Neural cell (in vitro differentiated cells): ENCODE data around the gene TARS3. TPM values are rescaled to one million over a fixed set of nuclear protein-coding genes. Genes with fewer than 3 reads are reported as not detected.

Experiments
- H2AFZ ChIP-seq: fragments of 200-600, 300-800 bp; sonication (generic), shearing (Covaris generic); 2 replicates; pipeline ENCODE4 v1.6.0; 2014; ENCODE audit warnings: low read depth, mild to moderate bottlenecking, antibody characterized with exemption, low read length, moderate library complexity
- H3F3A ChIP-seq: fragments of 200-600 bp; shearing (Covaris generic); 2 replicates; pipeline ENCODE4 v1.6.1; 2016; ENCODE audit warnings: mild to moderate bottlenecking, moderate library complexity, mixed read lengths, antibody characterized with exemption, low read length; ENCODE audit not compliant: insufficient read depth, poor library complexity, severe bottlenecking
- H3K27ac ChIP-seq: fragments of 200-600, 300-800 bp; sonication (generic), shearing (Covaris generic); 2 replicates; pipeline ENCODE4 v1.5.1; 2014; ENCODE audit warnings: mild to moderate bottlenecking, low read length, moderate library complexity
- H3K27me3 ChIP-seq: fragments of 300-800, 200-600 bp; sonication (generic), shearing (Covaris generic); 2 replicates; pipeline ENCODE4 v1.6.0; 2014; ENCODE audit warnings: mild to moderate bottlenecking, low read depth, low read length, moderate library complexity; ENCODE audit not compliant: insufficient read depth
- H3K36me3 ChIP-seq: fragments of 300-800, 200-600 bp; sonication (generic), shearing (Covaris generic); 2 replicates; pipeline ENCODE4 v1.5.1; 2014; ENCODE audit warnings: mild to moderate bottlenecking, antibody characterized with exemption, low read length, moderate library complexity; ENCODE audit not compliant: insufficient read depth
- H3K4me2 ChIP-seq: fragments of 300-800, 200-600 bp; sonication (generic), shearing (Covaris generic); 2 replicates; pipeline ENCODE4 v1.6.0; 2014; ENCODE audit warnings: mild to moderate bottlenecking, low read length
- H3K4me3 ChIP-seq: fragments of 300-800, 200-600 bp; sonication (generic), shearing (Covaris generic); 2 replicates; pipeline ENCODE4 v1.5.1; 2014; ENCODE audit warnings: mild to moderate bottlenecking, low read length, moderate library complexity
- H3K79me2 ChIP-seq: fragments of 200-600 bp; shearing (Covaris generic); replicated peaks from 2 replicates; pipeline ENCODE4 v1.6.0; 2014; ENCODE audit warnings: mild to moderate bottlenecking, low read length, moderate library complexity; ENCODE audit not compliant: insufficient read depth
- H3K9ac ChIP-seq: fragments of 300-800, 200-600 bp; sonication (generic), shearing (Covaris generic); 2 replicates; pipeline ENCODE4 v1.6.1; 2016; ENCODE audit warnings: mild to moderate bottlenecking, low read length, mixed read lengths
- H3K9me2 ChIP-seq: fragments of 200-600 bp; shearing (Covaris generic); 2 replicates; pipeline ENCODE4 v1.6.1; 2016; ENCODE audit warnings: mild to moderate bottlenecking, low read length, mixed read lengths; ENCODE audit not compliant: insufficient read depth
- H3K9me3 ChIP-seq: fragments of 200-600, 300-800 bp; sonication (generic), shearing (Covaris generic); 2 replicates; pipeline ENCODE4 v1.6.1; 2016; ENCODE audit warnings: mild to moderate bottlenecking, mixed run types, low read length, moderate library complexity, mixed read lengths
- H4K20me1 ChIP-seq: fragments of 200-600 bp; shearing (Covaris generic); 2 replicates; pipeline ENCODE4 v1.6.1; 2016; ENCODE audit warnings: mild to moderate bottlenecking, mixed run types; ENCODE audit not compliant: insufficient read depth
- EP300 ChIP-seq: fragments of 450-650 bp; conservative IDR thresholded peaks from 2 replicates; pipeline ENCODE4 v1.6.1; 2014; ENCODE audit warnings: antibody characterized with exemption, mild to moderate bottlenecking, moderate library complexity; ENCODE audit not compliant: poor library complexity, severe bottlenecking
- EZH2 ChIP-seq: fragments of 200-600, 300-800 bp; shearing (Covaris generic), sonication (generic); IDR thresholded peaks from 2 replicates; pipeline ENCODE4 v1.6.1; 2014; ENCODE audit warnings: antibody characterized with exemption, low read length, borderline replicate concordance, mild to moderate bottlenecking; ENCODE audit not compliant: insufficient read depth, poor library complexity, severe bottlenecking
- MXI1 ChIP-seq: fragments of 450-650 bp; conservative IDR thresholded peaks from 2 replicates; pipeline ENCODE4 v1.6.1; 2014; ENCODE audit warnings: antibody characterized with exemption, mild to moderate bottlenecking; ENCODE audit not compliant: poor library complexity, severe bottlenecking
- POLR2AphosphoS5 ChIP-seq: IDR thresholded peaks from 2 replicates; pipeline ENCODE4 v1.6.1; 2012
- RAD21 ChIP-seq: fragments of 450-650 bp; conservative IDR thresholded peaks from 2 replicates; pipeline ENCODE4 v1.6.1; 2014; ENCODE audit warnings: antibody characterized with exemption, mild to moderate bottlenecking, moderate library complexity
- SMC3 ChIP-seq: fragments of 450-650 bp; conservative IDR thresholded peaks from 2 replicates; pipeline ENCODE4 v1.6.1; 2014; ENCODE audit warnings: antibody characterized with exemption, mild to moderate bottlenecking, moderate library complexity; ENCODE audit not compliant: poor library complexity
- TAF1 ChIP-seq: IDR thresholded peaks from 2 replicates; pipeline ENCODE4 v1.6.1; 2012; ENCODE audit warnings: low read depth
- polyA plus RNA-seq: library from polyadenylated mRNA; depleted of rRNA; stranded (reverse); fragments of >200 nt; gene quantifications from 2 replicates; pipeline ENCODE4 v1.2.3, GENCODE V29; 2014
- TF ChIP-seq, protein P1 (sequence below): fragments of 450-650 bp; IDR thresholded peaks from 2 replicates; pipeline ENCODE4 v1.5.1; 2014; ENCODE audit warnings: antibody characterized with exemption, mild to moderate bottlenecking, moderate library complexity; ENCODE audit not compliant: poor library complexity, severe bottlenecking
- TF ChIP-seq, protein P2 (sequence below): IDR thresholded peaks from 2 replicates; pipeline ENCODE4 v1.6.1; 2012; ENCODE audit warnings: borderline replicate concordance

TARS3 gene
- polyA plus RNA-seq, 1 donor from 2014 or later = 27.1 TPM

DNA sequence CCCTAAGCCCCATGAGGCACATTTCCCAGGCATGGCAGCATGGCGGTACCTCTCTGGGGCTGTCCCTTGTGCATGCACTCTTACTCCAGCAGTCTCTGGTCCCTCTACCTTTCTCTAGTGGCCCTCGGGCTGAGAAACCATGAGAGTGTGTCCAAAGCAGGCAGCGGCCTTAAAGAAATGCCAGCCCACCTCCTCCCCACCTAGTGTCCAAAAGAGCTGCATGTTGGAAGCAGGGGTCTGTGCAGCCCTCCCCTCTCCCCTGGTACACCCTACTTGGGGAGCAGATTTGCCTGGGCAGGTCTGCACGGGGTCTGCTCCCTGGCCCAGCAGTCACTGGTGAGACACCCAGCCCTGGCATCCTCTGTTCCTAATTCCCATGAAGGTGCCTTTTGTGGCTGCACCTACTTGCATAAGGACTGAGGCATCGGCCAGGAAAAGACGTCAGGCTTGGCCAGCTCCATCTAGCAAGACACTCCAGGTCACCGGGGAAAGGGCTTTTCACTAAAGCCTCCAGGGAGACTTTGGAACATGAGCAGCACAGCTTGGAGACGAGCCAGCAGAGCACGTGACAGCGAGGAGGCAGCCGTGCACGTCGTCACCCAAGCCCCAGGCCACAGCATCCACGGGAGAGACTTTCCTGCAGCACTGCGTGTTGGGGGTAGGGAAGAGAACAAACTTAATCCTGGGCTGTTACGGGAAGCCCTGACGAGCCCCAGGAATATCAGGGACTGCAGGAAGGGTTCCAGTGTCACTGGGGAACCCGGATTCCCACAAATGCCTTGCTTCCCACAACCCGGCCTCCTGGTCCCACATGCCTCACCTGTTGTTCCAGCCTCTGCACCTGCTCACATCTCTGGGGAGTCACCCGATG, 110.9 kb downstream of the TARS3 start:
- no peaks in the 10 kb centered on the region for H3K9me2 ChIP-seq
- H3F3A ChIP-seq = no peaks in the 10 kb centered on the region
- H4K20me1 ChIP-seq = no peaks in the 10 kb centered on the region
- H3K36me3 ChIP-seq = no peaks in the 10 kb centered on the region
- H2AFZ ChIP-seq = no peak overlapping the region
- no peaks in the 10 kb centered on the region for H3K79me2 ChIP-seq
- no peaks in the 10 kb centered on the region for H3K27me3 ChIP-seq
- H3K27ac ChIP-seq = no peak overlapping the region
- no peak overlapping the region for H3K9ac ChIP-seq
- H3K9me3 ChIP-seq = no peaks in the 10 kb centered on the region
- H3K4me2 ChIP-seq = no peak overlapping the region
- H3K4me3 ChIP-seq = no peak overlapping the region
- TF ChIP-seq POLR2AphosphoS5 (no peak), SMC3 (no peak), TAF1 (no peak), EP300 (no peak)

DNA sequence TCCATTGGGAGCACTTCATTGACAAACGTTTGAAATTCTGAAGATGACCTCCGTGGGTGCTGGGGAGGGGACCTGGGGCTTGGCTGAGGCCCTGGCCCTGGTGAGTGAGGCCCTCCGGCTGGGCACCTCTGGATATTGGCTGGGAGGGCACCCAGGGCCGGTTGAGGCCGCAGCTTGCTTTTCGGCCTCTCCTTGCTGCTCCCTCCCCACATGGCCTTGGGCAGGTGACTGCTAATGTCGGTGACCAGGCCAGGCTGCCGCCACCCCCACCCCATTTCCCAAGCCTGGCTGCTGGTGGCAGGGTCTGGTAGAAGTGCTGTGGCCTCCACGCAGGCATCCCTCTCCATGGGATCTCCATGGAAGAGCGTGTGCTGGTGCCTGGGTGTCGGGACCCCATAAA, 111.6 kb downstream of the TARS3 start:
- Histone ChIP-seq H3K4me2 (no peak overlapping the region), H3K9me2 (no peaks in the 10 kb centered on the region), H3K36me3 (no peaks in the 10 kb centered on the region), H3K79me2 (no peaks in the 10 kb centered on the region), H4K20me1 (no peaks in the 10 kb centered on the region), H3F3A (no peaks in the 10 kb centered on the region), H3K27ac (no peak overlapping the region), H3K27me3 (no peaks in the 10 kb centered on the region), H3K4me3 (no peak overlapping the region), H3K9ac (no peak overlapping the region), H3K9me3 (no peaks in the 10 kb centered on the region), H2AFZ (no peak overlapping the region)
- TF ChIP-seq TAF1 (no peak), EP300 (no peak), SMC3 (no peak), RAD21 (no peak), POLR2AphosphoS5 (no peak), EZH2 (no peak), MXI1 (no peak)
- TF ChIP-seq, protein P1, sequence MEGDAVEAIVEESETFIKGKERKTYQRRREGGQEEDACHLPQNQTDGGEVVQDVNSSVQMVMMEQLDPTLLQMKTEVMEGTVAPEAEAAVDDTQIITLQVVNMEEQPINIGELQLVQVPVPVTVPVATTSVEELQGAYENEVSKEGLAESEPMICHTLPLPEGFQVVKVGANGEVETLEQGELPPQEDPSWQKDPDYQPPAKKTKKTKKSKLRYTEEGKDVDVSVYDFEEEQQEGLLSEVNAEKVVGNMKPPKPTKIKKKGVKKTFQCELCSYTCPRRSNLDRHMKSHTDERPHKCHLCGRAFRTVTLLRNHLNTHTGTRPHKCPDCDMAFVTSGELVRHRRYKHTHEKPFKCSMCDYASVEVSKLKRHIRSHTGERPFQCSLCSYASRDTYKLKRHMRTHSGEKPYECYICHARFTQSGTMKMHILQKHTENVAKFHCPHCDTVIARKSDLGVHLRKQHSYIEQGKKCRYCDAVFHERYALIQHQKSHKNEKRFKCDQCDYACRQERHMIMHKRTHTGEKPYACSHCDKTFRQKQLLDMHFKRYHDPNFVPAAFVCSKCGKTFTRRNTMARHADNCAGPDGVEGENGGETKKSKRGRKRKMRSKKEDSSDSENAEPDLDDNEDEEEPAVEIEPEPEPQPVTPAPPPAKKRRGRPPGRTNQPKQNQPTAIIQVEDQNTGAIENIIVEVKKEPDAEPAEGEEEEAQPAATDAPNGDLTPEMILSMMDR = no peak

DNA sequence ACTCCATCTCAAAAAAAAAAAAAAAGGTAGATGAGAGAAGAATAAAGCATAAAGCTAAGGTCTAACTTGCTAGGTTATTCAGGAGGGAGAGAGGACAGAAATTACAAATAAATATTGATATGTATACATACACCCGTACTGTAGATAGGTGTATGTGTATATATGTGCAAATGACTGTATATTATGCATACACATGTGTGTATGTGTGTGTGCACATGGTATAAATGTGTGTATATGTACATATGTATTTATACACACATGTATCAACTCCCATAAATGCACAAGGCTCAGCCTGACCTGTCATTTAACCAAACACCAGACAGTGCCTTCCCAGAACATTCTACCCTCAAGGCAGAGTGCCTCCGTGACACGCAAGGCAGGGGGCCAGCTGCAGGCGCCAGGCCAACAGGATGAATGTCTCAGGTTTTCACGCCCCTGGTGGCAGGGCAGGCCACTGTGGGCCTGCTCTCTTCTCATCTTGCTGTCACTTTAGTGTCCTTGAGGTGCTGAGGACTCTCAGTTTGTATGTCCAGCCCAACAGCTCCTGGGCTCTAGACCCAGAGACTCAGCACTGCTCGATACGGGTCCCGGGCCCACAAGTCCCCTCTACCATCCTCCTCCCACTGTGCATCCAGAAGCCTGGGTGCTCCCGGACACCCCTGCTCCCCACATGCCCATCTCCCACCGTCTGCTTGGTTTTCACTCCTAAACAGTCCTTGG, 112.5 kb downstream of the TARS3 start:
- Histone ChIP-seq H3K4me3 (no peak overlapping the region), H3K9ac (no peak overlapping the region), H3K27ac (no peak overlapping the region), H4K20me1 (no peaks in the 10 kb centered on the region), H3K4me2 (no peak overlapping the region), H3K36me3 (no peaks in the 10 kb centered on the region), H3K9me2 (no peaks in the 10 kb centered on the region), H3K9me3 (no peaks in the 10 kb centered on the region), H3K27me3 (no peaks in the 10 kb centered on the region), H3K79me2 (no peaks in the 10 kb centered on the region), H3F3A (no peaks in the 10 kb centered on the region), H2AFZ (no peak overlapping the region)
- TF ChIP-seq, protein P1 = no peak
- TF ChIP-seq EP300 = no peak
- TF ChIP-seq MXI1 = no peak
- TF ChIP-seq SMC3 = no peak
- TF ChIP-seq, protein P2, sequence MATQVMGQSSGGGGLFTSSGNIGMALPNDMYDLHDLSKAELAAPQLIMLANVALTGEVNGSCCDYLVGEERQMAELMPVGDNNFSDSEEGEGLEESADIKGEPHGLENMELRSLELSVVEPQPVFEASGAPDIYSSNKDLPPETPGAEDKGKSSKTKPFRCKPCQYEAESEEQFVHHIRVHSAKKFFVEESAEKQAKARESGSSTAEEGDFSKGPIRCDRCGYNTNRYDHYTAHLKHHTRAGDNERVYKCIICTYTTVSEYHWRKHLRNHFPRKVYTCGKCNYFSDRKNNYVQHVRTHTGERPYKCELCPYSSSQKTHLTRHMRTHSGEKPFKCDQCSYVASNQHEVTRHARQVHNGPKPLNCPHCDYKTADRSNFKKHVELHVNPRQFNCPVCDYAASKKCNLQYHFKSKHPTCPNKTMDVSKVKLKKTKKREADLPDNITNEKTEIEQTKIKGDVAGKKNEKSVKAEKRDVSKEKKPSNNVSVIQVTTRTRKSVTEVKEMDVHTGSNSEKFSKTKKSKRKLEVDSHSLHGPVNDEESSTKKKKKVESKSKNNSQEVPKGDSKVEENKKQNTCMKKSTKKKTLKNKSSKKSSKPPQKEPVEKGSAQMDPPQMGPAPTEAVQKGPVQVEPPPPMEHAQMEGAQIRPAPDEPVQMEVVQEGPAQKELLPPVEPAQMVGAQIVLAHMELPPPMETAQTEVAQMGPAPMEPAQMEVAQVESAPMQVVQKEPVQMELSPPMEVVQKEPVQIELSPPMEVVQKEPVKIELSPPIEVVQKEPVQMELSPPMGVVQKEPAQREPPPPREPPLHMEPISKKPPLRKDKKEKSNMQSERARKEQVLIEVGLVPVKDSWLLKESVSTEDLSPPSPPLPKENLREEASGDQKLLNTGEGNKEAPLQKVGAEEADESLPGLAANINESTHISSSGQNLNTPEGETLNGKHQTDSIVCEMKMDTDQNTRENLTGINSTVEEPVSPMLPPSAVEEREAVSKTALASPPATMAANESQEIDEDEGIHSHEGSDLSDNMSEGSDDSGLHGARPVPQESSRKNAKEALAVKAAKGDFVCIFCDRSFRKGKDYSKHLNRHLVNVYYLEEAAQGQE = no peak
- no peak for TF ChIP-seq RAD21
- no peak for TF ChIP-seq POLR2AphosphoS5
- no peak for TF ChIP-seq TAF1
- no peak for TF ChIP-seq EZH2
